HG03457 (cell line): ENCODE results near the gene ABHD2.
"Not testable (repeated sequence)": the region's sequence is repeated elsewhere in the genome, so short reads cannot be mapped to it uniquely, and the experiment has no call there.

Experiments used
- ATAC-seq: cut with Tn5 transposase; IDR thresholded peaks from one replicate; pipeline ENCODE4 v1.9.1; 2021; ENCODE audit warnings: moderate number of reproducible peaks; ENCODE audit not compliant: unreplicated experiment

Gene ABHD2

GRCh38 chr15:89087830-89088604 is at the start of gene ABHD2:
ABHD2 (plus strand) TSS chr15:89088456; CDS start chr15:89116328, 27,872 bp downstream.
- peak; percentile 96 for ATAC-seq

GRCh38 chr15:89039142-89039541 is 49.1 kb upstream of the ABHD2 start:
- ATAC-seq: no peak

- ATAC-seq: no peak
These were observed 46.7 kb upstream of the ABHD2 start for GRCh38 chr15:89041507-89041906.

- ATAC-seq: no peak
These were observed 45.9 kb upstream of the ABHD2 start for GRCh38 chr15:89042387-89042786.

GRCh38 chr15:89043031-89044002 is 44.9 kb upstream of the ABHD2 start:
- ATAC-seq: no peak

- not testable (repeated sequence) for ATAC-seq
These were observed 39.1 kb upstream of the ABHD2 start for GRCh38 chr15:89049016-89049666.

- ATAC-seq: no peak
These were observed 36.4 kb upstream of the ABHD2 start for GRCh38 chr15:89051875-89052274.

- no peak for ATAC-seq
These were observed 35.8 kb upstream of the ABHD2 start for GRCh38 chr15:89052474-89052873.

GRCh38 chr15:89054873-89055272 is 33.4 kb upstream of the ABHD2 start:
- no peak for ATAC-seq

GRCh38 chr15:89057506-89058133 is 30.6 kb upstream of the ABHD2 start:
- no peak for ATAC-seq

GRCh38 chr15:89058376-89058775 is 29.9 kb upstream of the ABHD2 start:
- no peak for ATAC-seq

- ATAC-seq: no peak
These were observed 29.3 kb upstream of the ABHD2 start for GRCh38 chr15:89058876-89059405.

GRCh38 chr15:89066280-89066679 is 22.0 kb upstream of the ABHD2 start:
- no peak for ATAC-seq

- peak; percentile 36 for ATAC-seq
These were observed 20.5 kb upstream of the ABHD2 start for GRCh38 chr15:89067751-89068150.

- peak; percentile 87 for ATAC-seq
These were observed 19.9 kb upstream of the ABHD2 start for GRCh38 chr15:89068325-89068784.

GRCh38 chr15:89070197-89071124 is 17.8 kb upstream of the ABHD2 start:
- ATAC-seq: no peak

GRCh38 chr15:89071471-89071870 is 16.8 kb upstream of the ABHD2 start:
- ATAC-seq: no peak

GRCh38 chr15:89072277-89072869 is 15.9 kb upstream of the ABHD2 start:
- ATAC-seq: no peak
